ENCODE measurements around the gene SLC5A10.
"Not testable (repeated sequence)": the region's sequence is repeated elsewhere in the genome, so short reads cannot be mapped to it uniquely, and the experiment has no call there.

Gene SLC5A10

GRCh38 chr17:19055447-19055846, 103.5 kb downstream of the SLC5A10 start:
- DNase-seq: not testable (repeated sequence)

DNA sequence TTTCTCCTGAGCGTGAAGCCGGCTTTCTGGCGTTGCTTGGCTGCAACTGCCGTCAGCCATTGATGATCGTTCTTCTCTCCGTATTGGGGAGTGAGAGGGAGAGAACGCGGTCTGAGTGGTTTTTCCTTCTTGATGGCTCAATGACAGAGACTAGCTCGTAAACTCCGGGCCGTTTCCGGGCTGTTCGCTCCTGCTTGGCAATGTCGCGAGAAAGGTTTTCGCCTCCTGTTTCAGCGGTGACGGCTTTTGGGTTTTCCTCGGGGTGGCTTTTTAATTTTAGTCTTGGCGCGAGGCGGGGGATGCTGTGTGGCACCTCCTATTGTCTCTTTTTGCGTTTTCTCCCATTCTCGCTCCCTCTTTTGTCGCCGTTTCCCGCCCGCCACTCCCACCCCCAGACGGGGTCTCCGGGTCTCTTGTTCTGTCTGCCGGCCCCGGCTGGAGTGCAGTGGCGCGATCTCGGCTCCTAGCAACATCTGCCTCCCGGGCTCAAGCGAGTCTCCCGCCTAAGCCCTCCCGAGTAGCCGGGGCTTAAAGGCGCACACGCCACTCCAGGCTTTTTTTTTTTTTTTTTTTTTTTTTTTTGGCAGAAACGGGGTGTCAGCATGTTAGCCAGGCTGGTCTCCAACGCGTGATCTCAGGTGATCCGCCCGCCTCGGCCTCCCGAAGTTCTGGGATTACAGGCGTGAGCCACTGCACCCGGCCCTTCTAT, 110.2 kb downstream of the SLC5A10 start:
- DNase-seq: not testable (repeated sequence)

GRCh38 chr17:19062718-19063325, 110.9 kb downstream of the SLC5A10 start:
- DNase-seq: not testable (repeated sequence)

DNA sequence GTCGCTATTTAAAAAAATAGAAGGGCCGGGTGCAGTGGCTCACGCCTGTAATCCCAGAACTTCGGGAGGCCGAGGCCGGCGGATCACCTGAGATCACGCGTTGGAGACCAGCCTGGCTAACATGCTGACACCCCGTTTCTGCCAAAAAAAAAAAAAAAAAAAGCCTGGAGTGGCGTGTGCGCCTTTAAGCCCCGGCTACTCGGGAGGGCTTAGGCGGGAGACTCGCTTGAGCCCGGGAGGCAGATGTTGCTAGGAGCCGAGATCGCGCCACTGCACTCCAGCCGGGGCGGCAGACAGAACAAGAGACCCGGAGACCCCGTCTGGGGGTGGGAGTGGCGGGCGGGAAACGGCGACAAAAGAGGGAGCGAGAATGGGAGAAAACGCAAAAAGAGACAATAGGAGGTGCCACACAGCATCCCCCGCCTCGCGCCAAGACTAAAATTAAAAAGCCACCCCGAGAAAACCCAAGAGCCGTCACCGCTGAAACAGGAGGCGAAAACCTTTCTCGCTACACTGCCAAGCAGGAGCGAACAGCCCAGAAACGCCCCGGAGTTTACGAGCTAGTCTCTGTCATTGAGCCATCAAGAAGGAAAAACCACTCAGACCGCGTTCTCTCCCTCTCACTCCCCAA, 111.5 kb downstream of the SLC5A10 start:
- not testable (repeated sequence) for DNase-seq

GRCh38 chr17:19064378-19064777, 112.4 kb downstream of the SLC5A10 start:
- DNase-seq: not testable (repeated sequence)

DNA sequence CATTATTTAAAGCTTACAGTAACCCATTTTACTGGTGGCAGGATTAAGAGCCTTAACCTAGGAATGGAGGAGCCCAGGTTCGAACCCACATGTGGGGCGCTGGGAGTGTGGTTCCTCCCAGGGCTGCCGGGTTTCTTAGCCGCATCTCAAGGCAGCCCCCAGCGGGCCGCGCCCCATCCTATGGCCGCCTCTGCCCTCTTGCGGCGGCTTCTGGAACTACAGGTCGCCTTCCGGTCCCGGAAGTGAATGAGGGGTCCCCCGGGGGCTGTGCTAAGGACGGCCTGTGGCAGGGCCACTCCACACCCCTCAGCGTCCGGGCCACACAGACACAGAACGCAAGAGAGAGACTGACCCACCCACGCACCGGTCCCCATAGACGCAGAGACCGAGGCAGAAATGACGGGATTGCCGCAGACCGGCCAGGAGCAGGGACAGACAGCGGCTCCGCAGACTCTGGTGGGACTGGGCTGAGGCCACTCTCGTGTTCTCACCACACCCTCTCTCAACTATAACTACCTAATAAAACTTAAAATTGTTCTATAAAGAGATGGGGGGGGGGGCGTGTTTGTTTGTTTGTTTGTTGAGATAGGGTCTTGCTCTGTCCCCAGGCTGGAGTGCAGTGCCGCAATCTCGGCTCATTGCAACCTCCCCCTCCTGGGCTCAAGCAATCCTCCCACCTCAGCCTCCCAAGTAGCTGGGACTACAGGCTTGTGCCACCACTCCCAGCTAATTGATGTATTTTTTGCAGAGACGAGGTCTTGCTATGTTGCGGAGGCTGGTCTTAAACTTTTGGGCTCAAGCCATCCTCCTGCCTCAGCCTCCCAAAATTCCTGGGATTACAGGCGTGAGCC, 118.6 kb downstream of the SLC5A10 start:
- not testable (repeated sequence) for DNase-seq
